PC-9 (cell line): ENCODE results near the gene BCL2. TPM values are rescaled to one million over a fixed set of nuclear protein-coding genes. Genes with fewer than 3 reads are reported as not detected.

Experiments
- BruUV-seq: library from RNA; stranded (reverse); fragments of 400-500 nt; replicated peaks from 2 replicates; lab custom pipeline; 2021; lab: Mats Ljungman, UMichigan
- CTCF ChIA-PET: fragments of 300-600 bp; sonication (Branson Sonifier 250); formaldehyde crosslinking; loops from one replicate; lab custom pipeline; 2022; ENCODE audit warnings: antibody characterized with exemption; lab: Charles Lee
- POLR2A ChIA-PET: fragments of 300-600 bp; sonication (Branson Sonifier 250); formaldehyde crosslinking; loops from one replicate; lab custom pipeline; 2022; ENCODE audit warnings: antibody characterized with exemption; ENCODE audit not compliant: unreplicated experiment; lab: Charles Lee
- DNase-seq, 2 experiments: peaks; one replicate each; pipeline versions ENCODE4 v3.0.0 to v3.0.0-alpha.2; 2015 to 2022; ENCODE audit warnings: mixed read lengths in 1 of 2
- H2AFZ ChIP-seq: fragments of 200-600 bp; sonication (generic); 2 replicates; pipeline ENCODE4 v1.8.1; 2017; ENCODE audit warnings: antibody characterized with exemption
- H3F3A ChIP-seq: fragments of 200-600 bp; sonication (generic); 2 replicates; pipeline ENCODE4 v1.8.1; 2017; ENCODE audit warnings: antibody characterized with exemption, mild to moderate bottlenecking, low read depth; ENCODE audit not compliant: insufficient read depth
- H3K27ac ChIP-seq: fragments of 200-600 bp; sonication (generic); 2 replicates; pipeline ENCODE4 v1.6.1; 2016; ENCODE audit warnings: mixed run types
- H3K27me3 ChIP-seq: fragments of 200-600 bp; sonication (generic); 2 replicates; pipeline ENCODE4 v1.6.1; 2016; ENCODE audit warnings: low read depth, mixed run types; ENCODE audit not compliant: insufficient read depth
- H3K36me3 ChIP-seq: fragments of 200-600 bp; sonication (generic); 2 replicates; pipeline ENCODE4 v1.6.1; 2016; ENCODE audit warnings: low read depth, mixed run types
- H3K4me1 ChIP-seq: fragments of 200-600 bp; sonication (generic); replicated peaks from 2 replicates; pipeline ENCODE4 v1.6.1; 2016; ENCODE audit warnings: mixed run types; ENCODE audit not compliant: insufficient read depth
- H3K4me2 ChIP-seq: fragments of 200-600 bp; sonication (generic); 2 replicates; pipeline ENCODE4 v1.6.1; 2017; ENCODE audit warnings: mixed run types
- H3K4me3 ChIP-seq: fragments of 200-600 bp; sonication (generic); 2 replicates; pipeline ENCODE4 v1.6.1; 2016; ENCODE audit warnings: mixed run types
- H3K79me2 ChIP-seq: fragments of 200-600 bp; sonication (generic); 2 replicates; pipeline ENCODE4 v1.6.1; 2017; ENCODE audit warnings: low read depth, mixed run types
- H3K9me2 ChIP-seq: fragments of 200-600 bp; sonication (generic); 2 replicates; pipeline ENCODE4 v1.8.1; 2017; ENCODE audit warnings: mild to moderate bottlenecking; ENCODE audit not compliant: insufficient read depth
- H3K9me3 ChIP-seq: fragments of 200-600 bp; sonication (generic); 2 replicates; pipeline ENCODE4 v1.8.1; 2016; ENCODE audit warnings: low read depth; ENCODE audit not compliant: insufficient read depth
- H4K20me1 ChIP-seq: fragments of 200-600 bp; sonication (generic); 2 replicates; pipeline ENCODE4 v1.8.1; 2017; ENCODE audit not compliant: insufficient read depth
- CTCF ChIP-seq: fragments of 200-600 bp; sonication (generic); conservative IDR thresholded peaks from 2 replicates; pipeline ENCODE4 v1.6.1; 2017; ENCODE audit warnings: mixed run types, antibody characterized with exemption, mild to moderate bottlenecking, moderate library complexity
- EZH2 ChIP-seq: fragments of 200-600 bp; sonication (generic); IDR thresholded peaks from 2 replicates; pipeline ENCODE4 v1.8.0; 2017; ENCODE audit warnings: antibody characterized with exemption, low read depth
- intact Hi-C: fragments of 100-400 bp; cut with micrococcal nuclease; formaldehyde crosslinking; loops from one replicate; pipeline ENCODE4 v1.10.0; 2022; ENCODE audit not compliant: unreplicated experiment
- total RNA-seq: library from RNA; stranded (reverse); gene quantifications from 2 replicates; pipeline ENCODE4 v1.2.3, GENCODE V29; 2021

The BCL2 gene
- total RNA-seq, 1 experiment from 2014 or later, result 2.0 TPM

DNA sequence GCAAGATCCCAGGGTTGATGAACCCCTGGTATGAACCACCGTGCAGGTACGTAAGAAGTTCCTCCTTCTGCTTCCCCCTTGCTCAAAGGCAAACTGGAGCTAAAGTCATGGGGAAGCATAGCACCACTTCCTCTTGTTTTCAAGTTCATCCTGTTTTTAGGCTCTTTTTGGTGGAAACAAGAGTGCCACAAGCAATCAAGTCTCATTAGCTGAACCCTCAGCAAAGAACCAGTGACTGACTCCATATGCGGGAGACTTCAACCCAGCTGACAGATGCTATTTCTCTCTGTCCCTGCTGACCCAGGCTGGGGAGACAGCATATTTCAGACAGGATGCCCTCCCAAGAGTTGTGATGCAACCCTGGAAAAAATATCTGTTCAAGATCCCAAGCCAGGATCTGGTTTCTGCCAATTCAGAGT lies 47.7 kb downstream of the BCL2 start:
- ChIA-PET POLR2A (no interaction called here), CTCF (no interaction called here)
- no peaks in the 10 kb centered on the region for H3K9me3 ChIP-seq
- no peak overlapping the region for H3K4me3 ChIP-seq
- BruUV-seq, result no TSS peak
- H3K9me2 ChIP-seq, result no peaks in the 10 kb centered on the region
- intact Hi-C loops, result no loop called here
- no peaks in the 10 kb centered on the region for H4K20me1 ChIP-seq
- TF ChIP-seq EZH2, result no peak
- TF ChIP-seq CTCF, result no peak
- no peak overlapping the region for H3K27ac ChIP-seq
- no peaks in the 10 kb centered on the region for H3K36me3 ChIP-seq
- H3F3A ChIP-seq, result no peaks in the 10 kb centered on the region
- no peak for DNase-seq
- no peaks in the 10 kb centered on the region for H3K27me3 ChIP-seq
- H2AFZ ChIP-seq, result no peak overlapping the region
- no peak overlapping the region for H3K4me2 ChIP-seq
- H3K79me2 ChIP-seq, result no peaks in the 10 kb centered on the region
- H3K4me1 ChIP-seq, result no peaks in the 10 kb centered on the region

DNA sequence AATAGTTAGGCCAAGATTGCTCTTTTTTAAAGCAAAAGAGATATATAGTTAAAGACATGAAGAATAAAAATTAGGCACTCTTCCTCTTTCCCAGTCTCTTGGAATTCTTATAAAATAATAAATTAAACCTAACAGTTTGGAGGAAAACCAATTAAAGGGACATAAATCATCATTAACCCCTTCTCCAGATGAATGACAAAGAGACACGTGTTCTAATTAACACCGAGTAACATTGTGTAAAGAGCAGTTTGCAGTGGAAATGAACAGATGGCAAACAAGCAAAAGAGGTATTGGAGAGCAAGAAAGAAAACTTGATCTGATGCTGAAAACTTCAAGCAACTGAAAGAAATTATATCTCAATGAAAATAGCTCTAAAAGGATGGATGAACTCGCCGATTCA lies 48.4 kb downstream of the BCL2 start:
- no TSS peak for BruUV-seq
- TF ChIP-seq CTCF (no peak), EZH2 (no peak)
- Histone ChIP-seq H3K27ac (no peak overlapping the region), H3K9me2 (no peaks in the 10 kb centered on the region), H3K4me3 (no peak overlapping the region), H3K79me2 (no peaks in the 10 kb centered on the region), H3K9me3 (no peaks in the 10 kb centered on the region), H3K4me1 (no peaks in the 10 kb centered on the region), H3K4me2 (no peak overlapping the region), H3K27me3 (no peaks in the 10 kb centered on the region), H4K20me1 (no peaks in the 10 kb centered on the region), H3K36me3 (no peaks in the 10 kb centered on the region), H3F3A (no peaks in the 10 kb centered on the region), H2AFZ (no peak overlapping the region)
- intact Hi-C loops, result no loop called here
- CTCF ChIA-PET, result no interaction called here
- POLR2A ChIA-PET, result no interaction called here
- no peak for DNase-seq

DNA sequence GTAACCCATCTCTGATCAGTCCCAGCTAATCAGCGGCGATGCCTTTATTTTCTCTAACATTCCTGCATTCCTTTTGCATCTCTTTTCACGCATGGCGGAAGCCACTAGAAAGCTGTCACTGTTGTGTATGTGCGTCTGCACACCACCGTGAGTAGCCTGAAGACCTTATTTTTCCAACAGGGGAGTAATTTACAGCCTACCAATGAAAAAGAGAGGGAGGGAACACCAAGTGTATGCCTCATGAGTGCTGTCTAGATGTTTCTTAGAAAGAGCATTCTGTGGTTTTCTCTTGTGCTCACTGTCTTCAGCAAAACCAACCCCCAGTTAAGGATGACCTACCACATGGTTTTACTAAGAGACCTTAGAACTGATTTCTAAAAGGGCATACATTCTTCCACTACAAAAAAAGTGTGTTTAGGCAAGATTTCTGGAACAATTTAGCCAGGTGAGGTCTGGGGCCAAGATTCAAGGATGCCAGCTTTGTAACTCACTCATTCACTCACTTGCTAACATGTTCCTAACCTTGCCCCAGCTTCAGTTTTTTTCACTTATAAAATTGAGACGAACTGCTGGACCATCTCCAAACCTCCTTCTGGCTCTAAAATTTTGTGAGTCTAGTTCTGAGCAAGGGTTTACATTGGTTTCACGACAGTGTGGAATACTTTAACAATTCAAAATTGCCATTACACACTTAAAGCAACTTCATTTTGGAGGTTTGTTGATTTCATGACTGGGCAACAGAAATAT lies 51.4 kb downstream of the BCL2 start:
- Histone ChIP-seq H3K9me3 (no peaks in the 10 kb centered on the region), H3F3A (no peaks in the 10 kb centered on the region), H3K4me2 (no peak overlapping the region), H3K4me3 (no peak overlapping the region), H3K4me1 (no peaks in the 10 kb centered on the region), H2AFZ (no peak overlapping the region), H3K27me3 (no peaks in the 10 kb centered on the region), H3K9me2 (no peaks in the 10 kb centered on the region), H4K20me1 (no peaks in the 10 kb centered on the region), H3K27ac (no peak overlapping the region), H3K79me2 (no peaks in the 10 kb centered on the region), H3K36me3 (no peaks in the 10 kb centered on the region)
- no peak for TF ChIP-seq EZH2
- no peak for TF ChIP-seq CTCF
- CTCF ChIA-PET, result no interaction called here
- no peak for DNase-seq
- BruUV-seq, result no TSS peak
- POLR2A ChIA-PET, result no interaction called here
- intact Hi-C loops, result no loop called here
